Measurements from ENCODE around the gene KIAA1614.

Gene KIAA1614

DNA sequence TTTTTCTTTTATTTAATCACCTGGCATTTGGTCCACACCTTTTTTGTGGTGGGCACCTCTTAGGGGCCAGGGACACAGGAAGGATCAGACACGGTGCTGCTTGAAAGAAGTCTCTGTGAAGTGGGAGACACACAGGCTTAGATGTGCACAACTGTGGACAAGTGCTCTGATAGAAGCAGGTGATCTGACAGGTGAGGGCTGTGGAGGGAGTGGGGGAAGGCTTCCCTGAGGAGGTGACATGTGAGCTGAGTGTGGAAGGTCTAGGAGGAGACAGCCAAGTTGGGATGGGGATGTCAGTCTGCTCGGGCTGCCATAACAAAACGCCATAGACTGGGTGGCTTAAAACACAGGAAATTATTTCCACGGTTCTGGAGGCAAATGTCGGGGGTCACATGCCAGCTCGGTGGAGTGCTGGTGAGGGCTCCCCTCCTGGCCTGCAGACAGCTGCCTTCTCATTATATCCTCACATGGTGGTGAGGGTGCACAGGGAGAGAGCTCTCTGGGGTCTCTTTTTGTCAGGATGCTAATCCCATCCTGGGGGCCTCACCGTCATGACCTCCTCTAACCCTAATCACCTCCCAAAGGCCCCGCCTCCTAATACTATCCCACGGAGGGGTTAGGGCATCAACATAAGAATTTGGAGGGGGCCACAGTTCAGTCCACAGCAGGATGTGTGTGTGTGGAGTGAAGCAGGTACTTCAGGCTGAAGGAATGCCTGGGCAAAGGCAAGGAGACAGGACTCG is 5.2 kb upstream of the KIAA1614 start:
- no peak for DNase-seq (ENCODE audit: low read depth in 2 of 2)

DNA sequence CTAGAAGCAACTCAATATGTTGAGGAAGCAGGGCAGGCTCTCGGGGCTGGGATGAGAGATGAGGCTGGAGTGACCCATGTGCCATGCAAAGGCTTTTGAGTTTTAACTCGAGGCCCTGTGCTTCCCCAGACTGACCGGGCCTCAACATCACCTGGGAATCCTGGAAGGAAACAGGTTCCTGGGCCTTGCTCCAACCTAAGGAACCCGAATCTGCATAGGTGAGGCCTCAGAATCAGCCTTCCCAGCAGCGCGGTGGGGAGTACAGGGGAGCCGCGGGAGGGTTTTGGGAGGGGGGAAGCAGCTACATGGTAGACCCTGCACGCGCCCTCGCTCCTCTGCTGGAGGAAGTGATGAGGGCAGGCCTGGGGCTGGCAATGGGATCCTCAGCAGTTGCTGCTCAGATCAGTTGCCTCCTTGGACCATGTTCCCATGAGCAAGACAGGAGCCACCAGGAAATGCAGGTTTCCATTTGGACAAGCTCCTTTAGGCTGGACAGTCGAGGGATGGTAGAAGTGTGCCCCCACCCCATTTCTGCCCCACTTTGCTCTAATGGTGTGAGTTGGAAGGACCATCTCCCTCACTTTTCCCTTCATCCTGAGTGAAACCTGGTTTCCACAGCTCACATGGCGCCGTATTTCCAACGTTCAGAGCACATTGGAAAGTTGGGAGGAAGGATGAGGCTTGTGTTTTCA is 4.5 kb upstream of the KIAA1614 start:
- no peak for DNase-seq (ENCODE audit: low read depth in 2 of 2)

DNA sequence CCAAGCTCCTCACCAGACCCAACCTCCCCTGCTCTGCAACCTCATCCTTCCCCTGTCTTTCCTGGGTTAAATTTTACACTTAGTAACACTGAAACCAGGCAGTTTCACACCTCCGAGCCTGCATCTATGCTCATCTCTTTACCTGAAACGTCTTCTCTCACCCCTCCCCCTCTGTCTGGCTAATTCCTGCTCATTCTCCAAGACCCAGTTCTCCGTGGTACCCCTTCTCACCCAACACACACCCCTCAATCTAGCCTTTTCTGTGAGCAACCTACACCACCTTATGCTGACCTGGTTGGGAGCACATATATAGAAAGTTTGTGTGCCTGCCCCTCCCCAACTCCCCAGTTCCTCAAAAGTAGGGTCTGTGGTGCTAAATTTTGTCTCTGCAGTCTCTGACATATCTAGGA is 3.7 kb upstream of the KIAA1614 start:
- DNase-seq (ENCODE audit: low read depth in 2 of 2): no peak

DNA sequence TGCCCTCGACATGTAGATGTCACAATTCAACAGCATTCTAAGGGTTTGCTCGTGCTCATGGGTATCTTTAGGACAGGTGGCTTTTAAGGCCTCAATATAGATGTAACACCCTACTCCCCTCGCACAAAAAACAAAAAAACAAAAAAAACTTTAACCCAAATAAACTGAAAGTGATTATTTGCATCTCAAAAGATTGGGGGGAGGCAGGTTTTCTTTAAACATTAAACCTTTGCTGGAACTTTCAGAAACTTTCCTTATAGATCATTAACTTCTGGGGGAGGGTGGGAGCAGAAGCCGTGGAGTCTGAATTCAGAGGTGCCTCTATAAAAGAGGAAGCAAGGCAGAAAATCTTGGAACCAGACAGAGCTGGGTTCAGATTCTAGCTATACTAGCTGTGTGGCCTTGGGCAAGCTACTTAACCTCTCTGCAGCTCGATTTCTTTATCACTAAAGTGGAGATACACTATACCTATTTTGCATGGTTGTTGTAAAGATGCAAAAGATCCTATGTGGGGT is 3.2 kb upstream of the KIAA1614 start:
- no peak for DNase-seq (ENCODE audit: low read depth in 2 of 2)

DNA sequence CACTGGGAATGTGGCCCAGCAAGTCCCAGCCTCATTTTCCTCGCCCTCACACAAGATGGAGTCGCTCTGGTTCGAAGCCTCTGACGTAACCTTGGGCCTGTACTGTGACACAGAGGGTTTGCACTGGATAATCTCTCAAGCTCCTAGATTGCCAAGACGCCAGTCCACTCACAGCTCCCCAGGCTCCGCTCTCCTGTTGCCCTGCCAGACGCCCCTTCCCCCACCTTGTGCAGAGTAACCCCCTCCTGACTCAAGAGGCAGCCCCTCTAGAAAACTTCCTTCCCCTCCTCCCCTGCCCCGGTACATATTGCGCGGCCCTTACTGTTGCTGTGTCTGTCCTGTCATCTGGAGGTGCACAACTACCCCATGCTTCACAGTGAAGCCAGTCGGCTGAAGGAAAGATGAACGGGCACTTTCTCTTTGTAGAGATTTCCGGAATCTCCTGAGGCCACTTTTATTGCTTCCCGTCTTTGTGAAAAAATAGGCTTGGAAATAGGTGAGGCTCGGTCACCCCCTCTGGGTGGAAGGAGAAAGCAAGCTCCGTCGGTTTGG is 981 bp upstream of the KIAA1614 start:
- no peak for DNase-seq (ENCODE audit: low read depth in 2 of 2)

DNA sequence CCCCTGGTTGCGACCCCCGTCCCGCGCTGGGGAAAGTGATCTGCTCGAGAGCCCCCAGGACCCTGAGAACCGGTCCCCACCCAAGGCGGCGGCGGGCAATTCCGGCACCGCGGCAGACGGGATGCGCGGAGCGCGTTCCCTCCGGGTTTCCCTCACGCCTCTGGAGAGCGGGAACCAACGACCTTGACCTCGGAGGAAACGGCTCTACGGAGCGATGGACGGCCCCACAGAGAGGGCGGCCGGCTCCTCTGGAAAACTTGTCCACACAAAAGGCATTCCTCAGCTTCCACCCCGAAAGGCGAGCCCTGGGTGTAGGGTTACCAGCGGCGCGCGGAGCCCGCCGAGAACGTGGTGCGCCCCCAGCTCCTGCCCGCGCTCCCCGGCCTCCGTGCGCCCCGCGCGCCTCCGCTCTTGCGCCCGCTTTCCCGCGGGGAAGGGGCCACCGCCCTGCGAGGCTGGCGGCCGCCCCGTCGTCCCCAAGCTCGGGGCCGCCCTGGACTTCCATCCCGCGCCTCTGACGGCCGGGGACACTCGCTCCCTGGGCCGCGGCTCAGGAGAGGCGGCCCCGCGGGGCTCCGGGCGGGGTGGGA is 391 bp upstream of the KIAA1614 start:
- DNase-seq (ENCODE audit: low read depth in 2 of 2): no peak

DNA sequence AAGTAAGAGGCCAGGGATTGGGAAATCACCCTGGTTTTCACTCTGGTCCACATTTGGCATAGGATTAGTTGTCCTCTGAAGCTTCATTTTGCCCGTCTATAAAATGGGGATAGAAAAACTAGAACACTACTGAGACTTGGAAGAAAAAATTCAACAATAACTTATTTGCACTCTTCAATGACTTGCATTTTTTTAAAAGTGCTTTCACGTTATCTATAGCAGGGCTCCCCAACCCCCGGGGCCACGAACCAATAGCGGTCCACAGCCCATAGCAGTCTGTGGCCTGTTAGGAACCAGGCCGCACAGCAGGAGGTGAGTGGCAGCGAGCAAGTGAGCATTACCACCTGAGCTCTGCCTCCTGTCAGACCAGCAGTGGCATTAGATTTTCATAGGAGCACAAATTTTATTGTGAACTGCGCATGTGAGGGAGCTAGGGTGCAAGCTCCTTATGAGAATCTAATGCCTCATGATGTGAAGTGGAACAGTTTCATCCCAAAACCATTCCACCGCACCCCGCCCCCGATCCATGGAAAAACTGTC is 2.8 kb downstream of the KIAA1614 start:
- no peak for DNase-seq (ENCODE audit: low read depth in 2 of 2)

DNA sequence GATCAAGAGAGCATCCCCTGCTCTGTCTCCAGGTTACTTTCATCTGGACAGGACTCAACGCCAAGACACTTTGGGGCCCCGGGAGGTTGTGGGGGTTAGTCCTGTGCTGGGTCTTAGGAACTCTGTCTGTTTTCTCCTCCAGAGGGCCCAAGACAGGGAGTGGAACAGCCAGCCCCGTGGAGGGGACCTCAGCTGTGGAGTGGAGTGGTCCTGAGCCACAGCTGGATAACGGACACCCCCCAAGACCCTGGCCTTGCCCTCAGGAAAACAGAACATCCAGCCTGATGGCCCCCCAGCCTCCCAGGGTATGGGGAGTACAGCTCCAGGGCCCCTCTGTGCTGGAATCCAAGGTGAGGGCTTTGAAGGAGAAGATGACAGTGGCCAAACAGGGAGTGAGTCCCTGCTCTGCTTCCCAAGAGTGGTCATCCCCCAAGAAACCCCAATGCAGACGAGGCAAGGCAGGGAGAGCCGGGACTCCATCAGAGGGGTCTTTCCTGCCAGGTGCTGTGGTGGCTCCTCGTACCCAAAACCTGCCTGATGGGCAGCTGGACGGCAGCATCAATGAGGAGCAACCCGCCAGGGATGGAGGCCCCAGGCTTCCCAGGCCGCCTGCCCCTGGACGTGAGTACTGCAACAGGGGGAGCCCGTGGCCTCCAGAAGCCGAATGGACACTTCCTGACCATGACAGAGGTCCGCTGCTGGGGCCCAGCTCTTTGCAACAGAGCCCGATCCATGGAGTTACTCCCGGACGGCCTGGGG is 3.5 kb downstream of the KIAA1614 start:
- DNase-seq (ENCODE audit: low read depth in 2 of 2): no peak

DNA sequence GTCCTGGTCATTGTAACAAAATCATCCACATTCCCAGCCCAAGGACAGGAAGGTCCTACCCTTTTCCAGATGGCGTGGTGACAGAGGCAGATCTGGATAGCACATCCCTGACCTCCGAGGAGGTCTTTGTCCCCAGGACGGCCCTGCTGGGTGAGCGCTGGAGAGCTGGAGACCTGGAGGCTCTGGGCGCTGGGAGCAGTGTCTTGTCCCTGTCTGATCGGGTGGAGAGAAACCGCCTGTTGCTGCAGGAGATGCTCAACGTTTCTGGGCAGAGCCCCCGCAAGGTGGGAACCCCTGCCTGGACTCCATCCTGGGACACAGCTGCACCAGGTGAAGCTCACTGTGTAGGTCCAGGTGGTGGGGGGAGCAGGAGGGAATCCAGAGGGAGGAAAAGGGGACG is 4.1 kb downstream of the KIAA1614 start:
- no peak for DNase-seq (ENCODE audit: low read depth in 2 of 2)

DNA sequence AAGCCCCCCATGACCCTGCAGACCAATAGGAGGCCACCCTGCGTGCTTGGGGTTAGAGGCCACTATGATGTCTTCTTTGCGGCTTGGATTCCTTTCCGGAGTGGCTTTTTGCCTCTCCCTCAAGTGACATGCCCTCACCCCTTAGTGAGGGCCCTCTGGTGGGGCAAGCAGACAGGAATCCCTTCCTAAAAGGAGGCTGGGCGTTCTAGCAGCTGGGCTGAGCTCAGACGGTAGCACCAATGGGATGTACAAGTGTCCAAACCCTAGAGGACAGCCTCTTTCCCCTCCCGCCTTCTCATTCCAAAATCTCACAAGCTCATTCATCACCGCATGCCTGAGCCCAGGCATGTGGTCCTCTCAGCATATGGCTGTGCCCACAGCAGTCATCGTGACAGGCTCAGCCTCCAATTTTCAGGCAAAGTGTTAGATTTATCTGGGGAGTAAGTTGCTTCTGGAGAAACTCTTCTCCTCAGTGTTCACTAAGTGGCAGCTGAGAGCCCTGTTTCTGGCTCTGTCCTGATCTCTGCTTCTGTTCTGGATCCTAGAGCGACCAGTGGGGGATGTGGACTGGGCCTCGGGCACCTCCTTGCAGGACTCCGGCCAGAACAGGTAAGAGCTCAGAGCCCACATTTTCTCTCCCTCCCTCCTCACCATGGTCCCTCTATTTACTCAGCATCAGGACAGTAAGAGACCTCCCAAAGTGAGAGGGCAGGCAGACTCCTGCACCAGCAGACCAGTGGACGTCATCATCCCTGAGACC is 4.8 kb downstream of the KIAA1614 start:
- DNase-seq (ENCODE audit: low read depth in 2 of 2): no peak

DNA sequence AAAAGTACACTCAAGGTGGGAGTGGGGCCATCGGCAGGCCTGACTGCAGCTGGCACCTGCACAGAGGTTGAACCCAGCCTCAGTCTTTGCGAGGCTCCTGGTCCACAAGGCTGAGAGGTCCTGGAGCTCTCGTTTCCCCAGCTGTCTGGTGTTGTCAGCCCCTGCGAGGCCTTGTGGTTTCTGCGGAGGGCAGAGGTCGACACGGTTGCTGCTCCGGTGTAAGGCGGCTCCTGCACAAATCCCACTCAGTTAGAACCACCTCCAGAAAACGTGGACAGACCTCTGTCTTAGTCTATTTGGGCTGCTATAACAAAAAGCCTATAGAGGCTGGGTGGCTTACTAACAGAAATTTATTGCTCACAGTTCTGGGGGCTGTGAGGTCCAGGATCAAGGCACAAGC is 5.8 kb downstream of the KIAA1614 start:
- no peak for DNase-seq (ENCODE audit: low read depth in 2 of 2)

DNA sequence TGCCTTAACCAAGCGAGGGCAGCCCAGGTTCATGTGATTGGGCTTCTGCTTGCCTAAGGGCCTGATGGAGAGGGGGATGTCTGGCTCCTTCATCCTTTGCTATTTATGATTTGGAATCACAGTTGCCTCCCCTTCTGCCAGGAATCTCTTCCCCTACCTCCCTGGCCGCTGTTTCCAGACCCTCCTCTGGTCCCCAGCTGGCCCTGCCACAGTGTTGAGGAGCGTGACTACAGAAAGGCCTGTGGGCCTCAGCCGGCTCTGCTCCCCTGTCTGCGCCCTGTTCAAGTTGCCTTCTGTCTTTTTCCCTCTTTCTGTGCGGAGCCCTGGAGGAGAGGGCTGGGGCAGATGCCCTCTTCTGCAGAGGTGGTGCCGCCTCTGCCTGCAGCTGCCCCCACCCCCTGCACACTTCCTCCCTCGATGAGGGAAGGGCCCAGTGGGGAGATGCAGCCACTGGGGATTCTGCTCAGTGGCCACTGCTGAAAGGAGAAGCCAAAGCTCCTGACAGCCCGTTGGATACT is 6.5 kb downstream of the KIAA1614 start:
- DNase-seq (ENCODE audit: low read depth in 2 of 2): no peak

DNA sequence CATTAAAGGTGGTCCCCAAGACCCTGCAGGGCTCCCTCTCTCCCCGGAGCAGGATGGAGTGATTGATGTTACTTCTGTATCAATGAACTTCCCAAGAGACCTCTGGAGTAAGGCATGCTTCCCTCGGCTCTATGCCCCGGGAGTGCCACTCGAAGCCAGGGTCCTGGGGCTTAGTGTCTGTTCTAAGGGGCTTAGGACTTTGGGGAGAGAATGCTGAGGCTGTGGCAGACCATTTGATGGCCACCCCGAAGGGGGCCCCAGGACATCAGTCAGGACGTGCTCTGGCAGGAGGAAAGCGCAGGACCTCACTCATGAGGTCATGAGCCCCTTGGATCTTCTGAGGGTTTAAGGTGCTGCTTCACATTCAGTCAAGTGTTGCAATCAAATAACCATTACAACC is 7.5 kb downstream of the KIAA1614 start:
- DNase-seq (ENCODE audit: low read depth in 2 of 2): no peak

DNA sequence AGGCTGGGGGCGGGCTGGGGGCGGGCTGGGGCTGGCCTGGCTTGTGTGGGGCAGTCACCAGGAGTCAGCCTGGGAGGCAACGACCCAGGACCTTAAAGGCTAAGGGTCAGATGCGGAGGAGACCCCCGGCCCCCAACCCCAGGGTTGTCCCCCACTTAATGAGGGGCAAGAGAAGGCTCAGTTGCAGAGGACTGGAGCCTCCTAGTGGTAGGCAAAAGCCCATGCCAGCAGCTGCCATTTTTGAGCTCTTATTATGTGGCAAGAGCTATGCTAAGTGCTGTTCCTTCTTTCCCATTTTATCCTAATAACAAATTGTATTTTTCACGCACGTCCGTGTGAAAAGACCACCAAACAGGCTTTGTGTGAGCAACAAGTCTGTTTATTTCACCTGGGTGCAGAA is 8.0 kb downstream of the KIAA1614 start:
- no peak for DNase-seq (ENCODE audit: low read depth in 2 of 2)

DNA sequence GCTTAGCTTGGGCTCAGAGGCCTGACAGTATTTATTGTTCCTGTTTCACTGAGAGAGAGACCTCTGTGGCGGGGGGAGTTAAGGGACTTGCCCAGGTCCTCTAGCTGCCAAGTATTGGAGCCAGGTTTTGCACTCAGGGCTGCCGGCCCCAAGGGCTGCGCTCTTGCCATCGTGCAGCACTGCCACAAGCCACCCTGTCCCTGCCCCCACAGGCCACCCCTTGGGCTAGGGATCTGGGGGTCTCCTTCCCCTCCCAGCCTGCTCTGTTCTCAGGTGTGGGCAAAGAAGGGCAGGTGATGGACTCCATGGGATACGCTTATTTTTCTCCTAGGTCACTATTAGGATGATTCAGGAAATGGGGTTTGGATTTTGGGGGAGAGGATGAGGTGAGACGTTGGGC is 8.7 kb downstream of the KIAA1614 start:
- DNase-seq (ENCODE audit: low read depth in 2 of 2): no peak

DNA sequence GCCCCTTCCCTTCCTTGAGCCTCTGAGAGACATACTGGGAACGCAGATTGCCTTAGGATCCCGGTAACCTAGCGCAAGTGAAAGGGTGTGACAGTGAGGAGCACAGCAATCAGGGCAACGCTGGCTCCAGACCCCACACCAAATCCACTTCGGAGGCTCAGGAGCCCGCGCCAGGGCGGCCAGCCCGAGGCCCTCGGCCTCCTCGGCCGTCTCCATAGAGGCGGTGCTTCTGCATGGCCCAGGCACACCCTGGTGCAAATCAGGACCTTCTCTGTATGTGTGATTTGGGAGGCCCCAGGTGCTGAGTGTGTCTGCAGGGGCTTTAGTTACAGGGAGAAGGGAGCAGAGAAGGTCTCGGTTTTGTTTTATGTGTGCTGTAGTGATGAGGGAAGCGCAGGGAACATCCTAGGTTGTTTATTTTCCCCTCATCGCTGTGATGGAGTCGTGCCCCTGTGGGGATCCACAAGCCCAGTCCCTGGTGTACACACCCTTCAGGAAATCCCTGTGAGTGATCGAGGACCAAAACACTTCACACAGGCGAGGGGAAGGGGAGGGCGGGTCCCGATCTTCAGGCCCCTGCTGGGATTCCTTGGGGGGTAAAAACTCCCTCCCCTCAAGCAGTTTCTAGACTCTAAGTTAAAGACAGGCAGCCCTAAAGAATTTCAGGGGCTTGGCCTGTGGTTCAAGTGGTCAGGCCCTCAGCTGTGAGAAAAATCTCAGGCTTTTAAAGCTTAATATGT is 9.4 kb downstream of the KIAA1614 start:
- DNase-seq (ENCODE audit: low read depth in 2 of 2): no peak

DNA sequence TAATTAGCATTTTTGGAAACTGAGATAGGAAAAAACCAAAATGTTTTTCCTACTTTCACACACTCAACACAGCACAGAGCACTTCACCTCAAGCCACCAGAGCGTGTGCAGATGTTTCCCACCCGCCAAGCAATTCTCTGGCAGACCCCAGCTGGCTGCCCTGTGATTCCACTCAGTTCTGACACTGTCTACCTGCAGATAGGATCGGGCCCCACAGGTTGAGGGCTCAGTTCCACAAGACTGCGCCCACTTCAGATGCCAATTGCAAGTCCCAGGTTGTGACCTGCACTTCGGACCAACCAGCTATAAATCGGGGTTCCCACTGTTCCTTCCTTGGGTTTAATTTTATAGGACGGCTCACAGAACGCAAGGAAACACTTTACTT is 9.9 kb downstream of the KIAA1614 start:
- DNase-seq (ENCODE audit: low read depth in 2 of 2): no peak

DNA sequence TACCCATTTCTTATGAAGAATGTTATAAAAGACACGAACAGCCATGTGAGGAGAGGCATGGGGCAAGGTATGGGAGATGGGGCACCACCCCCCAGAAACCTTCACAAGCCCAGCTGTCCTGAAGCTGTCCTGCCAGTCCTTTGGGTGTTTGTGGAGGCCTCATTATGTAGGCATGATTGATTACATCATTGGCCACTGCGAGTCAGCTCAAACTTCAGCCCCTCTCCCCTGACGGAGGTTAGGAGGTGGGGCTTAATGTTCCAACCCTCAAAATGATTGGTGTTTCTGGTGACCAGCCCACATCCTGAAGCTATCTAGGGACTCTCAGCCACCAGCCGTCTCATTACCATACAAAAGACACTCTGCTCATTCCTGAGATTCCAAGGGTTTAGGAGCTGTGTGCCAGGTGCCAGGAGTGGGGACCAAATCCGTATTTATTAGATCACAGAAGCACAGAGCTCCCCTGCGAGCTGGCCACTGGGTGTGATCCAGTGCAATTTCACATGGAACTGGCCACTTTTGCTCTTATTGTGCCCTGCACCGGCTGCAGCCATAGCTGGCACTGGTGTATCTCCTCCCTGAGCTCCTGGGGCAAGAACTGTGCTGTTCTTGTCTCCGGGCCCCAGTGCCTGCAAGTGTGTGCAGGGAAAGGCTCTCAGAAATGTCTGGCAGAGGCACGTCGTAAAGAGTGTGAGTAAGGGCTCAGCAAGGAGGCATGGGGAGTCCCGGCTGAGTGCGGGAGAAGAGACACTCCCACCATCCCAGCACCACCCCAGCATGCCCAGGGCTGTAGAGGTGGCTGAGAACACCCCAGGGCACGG is 10.5 kb downstream of the KIAA1614 start:
- no peak for DNase-seq (ENCODE audit: low read depth in 2 of 2)

DNA sequence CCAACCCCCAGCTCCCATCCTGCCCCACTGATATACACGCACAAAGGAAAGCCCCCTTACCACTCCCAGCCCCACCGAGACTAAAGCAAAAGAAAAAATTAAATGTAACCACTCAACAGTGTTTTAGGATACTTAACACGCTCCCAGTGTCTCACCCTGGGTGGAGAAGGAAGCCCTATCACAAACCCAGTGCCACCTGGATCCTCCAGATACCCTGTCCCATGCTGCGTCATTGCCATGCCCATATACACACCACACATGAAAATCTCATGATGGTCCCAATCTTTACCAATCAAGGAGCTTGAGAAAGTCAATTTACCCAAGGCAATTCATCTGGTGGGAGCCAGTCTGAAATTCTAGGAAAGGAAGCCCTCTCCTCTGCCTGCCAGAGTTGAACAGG is 11.2 kb downstream of the KIAA1614 start:
- no peak for DNase-seq (ENCODE audit: low read depth in 2 of 2)
